ENCODE measurements around the gene TP63.

DNA sequence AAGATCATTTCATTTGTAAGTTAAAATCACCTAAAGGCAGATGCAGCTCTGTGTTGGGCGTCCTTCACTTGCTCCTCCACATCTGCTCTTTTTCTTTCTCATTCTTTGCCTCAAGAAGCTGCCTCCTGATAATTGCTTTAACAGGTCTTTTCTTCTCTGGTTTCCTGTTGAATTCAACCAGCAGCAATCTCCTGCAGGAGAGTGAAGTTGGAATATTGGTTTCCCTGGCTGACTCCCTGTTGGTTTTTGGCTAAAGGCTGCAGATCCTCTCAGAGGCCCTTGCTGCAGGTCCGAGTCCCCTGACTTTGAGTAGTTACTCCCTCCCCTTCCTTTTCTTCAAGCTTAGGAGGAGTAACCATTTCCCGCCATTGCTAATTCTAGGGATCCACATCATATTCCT is 4.2 kb downstream of the TP63 start:
- TF ChIP-seq POLR2A (IDR thresholded peaks at IDR 0.05): no peak
- TF ChIP-seq, protein P1, sequence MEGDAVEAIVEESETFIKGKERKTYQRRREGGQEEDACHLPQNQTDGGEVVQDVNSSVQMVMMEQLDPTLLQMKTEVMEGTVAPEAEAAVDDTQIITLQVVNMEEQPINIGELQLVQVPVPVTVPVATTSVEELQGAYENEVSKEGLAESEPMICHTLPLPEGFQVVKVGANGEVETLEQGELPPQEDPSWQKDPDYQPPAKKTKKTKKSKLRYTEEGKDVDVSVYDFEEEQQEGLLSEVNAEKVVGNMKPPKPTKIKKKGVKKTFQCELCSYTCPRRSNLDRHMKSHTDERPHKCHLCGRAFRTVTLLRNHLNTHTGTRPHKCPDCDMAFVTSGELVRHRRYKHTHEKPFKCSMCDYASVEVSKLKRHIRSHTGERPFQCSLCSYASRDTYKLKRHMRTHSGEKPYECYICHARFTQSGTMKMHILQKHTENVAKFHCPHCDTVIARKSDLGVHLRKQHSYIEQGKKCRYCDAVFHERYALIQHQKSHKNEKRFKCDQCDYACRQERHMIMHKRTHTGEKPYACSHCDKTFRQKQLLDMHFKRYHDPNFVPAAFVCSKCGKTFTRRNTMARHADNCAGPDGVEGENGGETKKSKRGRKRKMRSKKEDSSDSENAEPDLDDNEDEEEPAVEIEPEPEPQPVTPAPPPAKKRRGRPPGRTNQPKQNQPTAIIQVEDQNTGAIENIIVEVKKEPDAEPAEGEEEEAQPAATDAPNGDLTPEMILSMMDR (IDR thresholded peaks at IDR 0.05): no peak
